Tongue (tissue), 2 donors: ENCODE data around the gene PSMG1. TPM values are rescaled to one million over a fixed set of nuclear protein-coding genes. Genes with fewer than 3 reads are reported as not detected.

Experiments
- DNase-seq: peaks from one replicate; pipeline ENCODE4 v3.0.0-alpha.2; 2015
- total RNA-seq: library from RNA; depleted of rRNA; stranded (reverse); fragments of >200 nt; gene quantifications from one replicate; pipeline ENCODE4 v1.2.3, GENCODE V29; 2014

The PSMG1 gene
- total RNA-seq, 1 donor from 2014 or later: 15.5 TPM

DNA sequence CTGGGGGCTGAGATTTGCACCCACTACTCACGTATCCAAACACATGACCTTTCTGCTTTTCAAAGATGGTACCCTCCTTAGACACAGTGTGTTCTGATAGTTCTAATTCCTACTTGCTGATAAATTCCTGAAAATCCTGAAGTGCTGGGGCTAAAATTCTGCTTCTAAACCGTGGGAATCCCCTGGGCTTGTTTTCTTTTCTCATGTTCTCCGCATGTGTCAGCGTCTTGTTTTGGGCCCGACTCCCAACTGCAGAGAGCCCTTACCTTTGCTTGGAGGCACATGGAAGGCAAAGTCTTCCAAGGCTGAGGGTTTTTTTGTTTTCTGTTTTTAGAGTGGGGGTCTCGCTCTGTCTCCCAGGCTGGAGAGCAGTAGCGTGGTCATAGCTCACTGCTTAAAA, 27.2 kb downstream of the PSMG1 start:
- no peak for DNase-seq

GRCh38 chr21:39155578-39155977, 27.7 kb downstream of the PSMG1 start:
- DNase-seq: no peak

DNA sequence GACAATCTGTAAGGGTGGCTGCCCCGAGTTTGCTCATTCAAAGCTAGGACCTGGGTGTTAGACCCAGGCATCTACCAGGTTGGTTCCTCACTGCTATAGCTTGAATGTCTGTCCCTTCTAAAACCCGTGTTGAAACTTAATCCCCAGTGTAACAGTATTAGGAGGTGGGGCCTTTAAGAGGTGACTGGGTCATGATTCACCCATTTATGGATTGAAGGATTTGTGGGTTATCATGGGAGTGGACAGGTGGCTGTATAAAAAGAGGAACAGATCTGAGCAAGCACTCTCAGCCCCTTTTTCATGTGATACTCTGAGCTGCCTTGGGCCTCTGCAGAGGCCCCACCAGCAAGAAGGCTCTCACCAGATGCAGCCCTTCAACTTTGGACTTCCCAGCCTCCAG, 29.4 kb downstream of the PSMG1 start:
- no peak for DNase-seq

- no peak for DNase-seq
Observed at GRCh38 chr21:39153373-39153772, 29.9 kb downstream of the PSMG1 start.

GRCh38 chr21:39152271-39152670, 31.0 kb downstream of the PSMG1 start:
- DNase-seq: no peak

DNA sequence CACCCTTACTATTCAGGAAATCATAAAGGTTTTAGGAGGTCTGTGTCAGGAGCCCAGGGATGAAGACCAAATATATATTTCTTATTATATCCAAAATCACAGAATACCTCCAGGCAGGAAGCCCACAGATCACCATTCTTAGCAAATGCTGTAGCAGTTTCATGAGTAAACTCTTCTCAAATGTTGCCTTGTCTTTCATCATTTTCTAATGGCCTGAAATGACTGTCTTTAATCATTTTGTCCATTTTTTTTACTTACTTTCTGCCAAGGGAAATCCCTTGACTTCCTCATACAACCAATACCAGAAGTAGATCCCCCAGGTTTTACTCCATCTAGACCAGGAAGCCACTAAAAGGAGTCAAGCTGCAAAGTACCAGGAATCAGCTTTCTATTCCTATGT, 32.4 kb downstream of the PSMG1 start:
- DNase-seq: no peak

DNA sequence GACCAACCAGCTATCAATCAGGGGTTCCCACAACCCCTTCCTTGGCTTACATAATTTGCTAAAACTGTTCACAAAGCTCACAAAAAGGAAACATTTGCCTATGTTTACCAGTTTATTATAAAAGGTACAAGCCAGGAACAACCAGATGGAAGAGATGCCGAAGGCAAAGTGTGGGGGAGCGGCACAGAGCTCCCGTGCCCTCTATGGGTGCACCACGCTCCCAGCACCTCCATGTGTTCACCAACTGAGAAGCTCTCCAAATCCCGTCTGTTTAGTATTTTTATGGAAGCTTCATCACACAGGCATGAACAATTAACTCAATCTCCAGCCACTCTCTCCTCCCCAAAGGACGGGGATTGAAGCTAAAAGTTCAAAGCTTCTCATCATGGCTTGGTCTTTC, 32.9 kb downstream of the PSMG1 start:
- no peak for DNase-seq

DNA sequence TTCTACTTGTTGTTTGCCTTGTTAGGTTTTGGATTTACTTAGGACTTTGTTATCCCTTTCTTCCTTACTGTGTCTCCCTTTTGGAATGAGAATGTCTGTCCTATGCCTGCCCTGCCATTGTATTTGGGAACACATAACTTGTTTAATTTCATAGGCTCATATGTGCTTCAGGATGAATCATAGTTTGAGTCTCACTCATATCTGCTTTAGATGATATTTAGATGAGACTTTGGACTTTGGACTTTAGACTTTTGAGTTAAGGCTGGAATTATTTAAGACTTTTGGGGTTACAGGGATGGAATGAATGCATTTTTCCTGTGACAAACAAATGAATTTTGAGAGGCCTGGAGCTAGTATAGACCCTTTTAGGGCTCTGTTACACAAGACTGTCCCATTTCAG, 33.4 kb downstream of the PSMG1 start:
- no peak for DNase-seq

GRCh38 chr21:39148975-39149374, 34.3 kb downstream of the PSMG1 start:
- no peak for DNase-seq

DNA sequence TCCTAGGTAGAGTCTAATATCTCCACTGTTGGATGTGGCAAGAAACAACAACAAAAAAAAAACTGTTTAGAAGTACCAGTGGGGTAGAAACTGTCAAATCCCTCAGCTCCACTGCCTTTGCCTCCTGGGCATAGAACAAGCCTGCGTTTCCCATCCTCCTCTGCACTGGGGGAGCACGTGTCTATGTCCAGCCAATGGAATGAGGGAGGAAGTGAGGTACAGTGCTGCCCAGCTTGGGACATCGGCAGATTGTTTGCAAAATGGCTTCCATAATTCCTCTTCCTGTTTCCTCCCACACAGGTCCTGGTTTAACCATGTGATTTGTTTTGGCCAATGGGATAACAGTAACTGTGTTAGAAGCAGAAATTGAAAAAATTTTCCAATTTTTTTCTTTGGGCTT, 39.1 kb downstream of the PSMG1 start:
- no peak for DNase-seq

- DNase-seq: no peak
Observed at GRCh38 chr21:39142972-39143371, 40.3 kb downstream of the PSMG1 start.

DNA sequence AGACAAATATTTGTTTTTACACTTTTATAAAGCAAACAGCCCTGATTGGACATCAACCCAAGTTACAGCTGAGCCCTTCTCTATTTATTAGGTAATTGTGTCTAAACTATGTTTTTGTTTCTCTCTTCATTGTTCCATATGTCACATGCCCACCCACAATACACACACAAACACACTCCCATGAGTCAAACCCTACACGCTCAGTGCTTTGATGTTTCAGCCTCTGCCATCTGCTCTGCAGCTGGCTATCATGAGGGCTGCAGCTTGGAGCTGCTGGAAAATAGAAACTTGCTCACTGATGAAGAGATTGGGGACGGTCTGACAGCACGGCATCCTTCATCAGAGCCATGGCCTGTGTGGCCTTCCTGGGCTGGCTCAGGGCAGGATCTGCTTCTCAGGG, 41.7 kb downstream of the PSMG1 start:
- DNase-seq: peak; percentile 40

- DNase-seq: peak; percentile 58
Observed at GRCh38 chr21:39137248-39138178, 45.7 kb downstream of the PSMG1 start.

DNA sequence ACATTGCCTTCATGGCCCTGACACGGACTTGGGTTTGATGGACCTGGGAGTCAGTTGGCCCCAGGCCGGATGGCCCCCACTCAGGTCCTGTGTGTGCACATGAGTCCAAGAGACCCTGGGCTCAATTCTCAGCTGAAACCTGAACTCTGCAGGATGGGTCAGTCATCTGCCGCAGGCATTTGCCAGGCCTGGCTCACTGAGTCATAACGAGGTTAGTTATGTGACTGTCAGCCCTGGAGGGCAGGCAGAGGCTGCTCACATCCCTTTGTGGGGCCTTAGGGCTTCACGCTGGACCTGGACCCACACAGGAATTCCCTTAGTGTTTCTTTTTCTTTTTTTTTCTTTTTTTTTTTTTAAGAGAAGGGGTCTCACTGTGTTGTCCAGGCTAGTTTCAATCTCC, 46.5 kb downstream of the PSMG1 start:
- no peak for DNase-seq

DNA sequence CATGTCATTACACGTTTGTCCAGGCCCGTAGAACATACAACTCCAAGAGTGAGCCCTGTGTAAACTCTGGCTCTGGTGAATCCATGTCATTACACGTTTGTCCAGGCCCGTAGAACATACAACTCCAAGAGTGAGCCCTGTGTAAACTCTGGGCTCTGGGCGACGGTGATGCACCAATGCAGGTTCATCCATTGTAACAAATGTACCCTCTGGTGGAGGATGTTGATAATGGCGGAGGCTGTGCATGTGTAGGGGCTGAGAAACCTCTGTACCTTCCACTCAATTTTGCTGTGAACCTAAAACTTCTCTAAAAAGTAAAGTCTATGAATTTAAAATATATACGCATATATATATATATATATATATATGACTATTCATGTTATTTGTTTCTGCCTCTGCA, 47.1 kb downstream of the PSMG1 start:
- DNase-seq: peak; percentile 62

- no peak for DNase-seq
Observed at GRCh38 chr21:39134288-39134810, 48.9 kb downstream of the PSMG1 start.

DNA sequence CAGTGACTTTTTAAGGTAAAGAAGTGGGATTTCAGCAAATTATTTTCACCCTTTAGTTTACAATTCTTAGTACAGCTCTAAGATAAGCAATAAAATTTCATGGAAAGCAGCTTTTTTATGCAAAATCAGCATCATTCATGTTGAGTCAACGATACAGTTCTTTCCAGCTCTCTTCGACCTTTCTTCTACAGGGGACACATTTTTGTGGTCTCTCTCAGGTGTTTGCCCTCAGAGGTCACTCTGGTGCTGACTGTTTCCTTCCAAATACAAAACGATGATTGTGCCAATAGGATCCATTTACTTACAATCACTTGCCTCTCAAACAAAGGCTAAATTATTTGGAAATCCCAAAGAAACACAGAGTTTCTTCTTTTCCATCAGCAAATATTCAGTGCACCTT, 51.0 kb downstream of the PSMG1 start:
- no peak for DNase-seq

GRCh38 chr21:39131791-39132190, 51.5 kb downstream of the PSMG1 start:
- DNase-seq: no peak

DNA sequence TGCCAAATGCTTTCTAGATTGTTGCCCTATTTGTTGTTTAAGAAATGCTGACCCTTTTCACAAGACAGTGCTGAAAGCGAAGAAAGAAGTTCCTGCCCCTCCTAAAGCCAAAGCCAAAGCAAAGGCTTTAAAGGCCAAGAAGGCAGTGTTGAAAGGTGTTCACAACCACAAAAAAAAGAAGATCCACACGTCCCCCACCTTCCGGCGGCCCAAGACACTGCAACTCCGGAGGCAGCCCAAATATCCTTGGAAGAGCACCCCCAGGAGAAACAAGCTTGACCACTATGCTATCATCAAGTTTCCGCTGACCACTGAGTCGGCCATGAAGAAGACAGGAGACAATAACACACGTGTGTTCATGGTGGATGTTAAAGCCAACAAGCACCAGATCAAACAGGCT, 55.7 kb downstream of the PSMG1 start:
- DNase-seq: no peak

DNA sequence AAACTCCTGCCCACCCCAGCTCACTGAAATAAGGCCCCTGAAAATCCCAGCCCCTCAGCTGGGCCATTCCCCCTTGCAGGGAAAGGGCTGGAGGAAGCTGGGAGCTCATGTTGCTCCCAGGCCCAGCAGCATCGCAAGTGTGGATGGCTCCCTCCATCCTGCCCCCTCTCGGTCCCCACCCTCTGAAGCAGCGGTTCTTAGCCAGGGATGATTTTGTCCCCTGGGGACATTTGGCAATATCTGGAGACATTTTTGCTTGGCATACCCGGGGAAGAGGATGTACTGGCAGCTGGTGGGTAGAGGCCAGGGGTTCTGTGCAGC, 56.8 kb downstream of the PSMG1 start:
- no peak for DNase-seq

DNA sequence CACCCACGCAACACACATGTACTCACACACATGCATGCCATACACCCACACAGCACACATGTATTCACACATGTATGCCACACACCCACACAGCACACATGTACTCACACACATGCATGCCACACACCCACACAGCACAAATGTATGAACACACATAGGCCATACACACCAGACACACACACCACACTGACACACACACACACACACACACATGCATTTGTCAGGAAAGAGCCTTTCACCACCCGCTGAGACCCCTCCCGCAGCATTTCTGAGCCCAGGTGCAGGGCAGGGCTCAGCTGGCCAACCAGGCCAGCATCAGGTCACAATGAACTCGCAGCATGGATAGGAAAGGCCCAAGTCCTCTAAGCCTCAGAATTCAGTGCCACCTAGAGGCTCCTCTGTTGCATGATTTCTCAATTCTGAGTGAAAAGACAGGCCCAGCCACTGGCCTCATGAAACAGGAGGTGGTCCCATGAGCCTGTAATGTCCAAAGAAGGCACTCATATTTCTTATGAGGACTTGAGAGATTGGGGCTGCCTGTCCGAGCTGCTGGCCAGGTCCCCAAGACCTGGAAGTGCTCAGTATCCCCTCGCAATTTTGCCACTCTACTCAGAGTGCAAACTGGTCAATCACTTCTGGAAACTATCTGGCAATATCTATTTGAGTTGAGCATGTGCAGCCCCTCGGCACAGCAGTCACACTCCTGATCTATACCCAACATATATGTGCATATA, 57.3 kb downstream of the PSMG1 start:
- peak; percentile 84 for DNase-seq
